ENCODE results near the gene MRLN. TPM values are rescaled to one million over a fixed set of nuclear protein-coding genes. Genes with fewer than 3 reads are reported as not detected.
A peak's percentile ranks its signal among the peaks of the same experiment; 100 is the strongest.

The MRLN gene
- 1 to 10 TPM in 4 of 6 donors, not detected in 2; 1.3 to 2.1 (median 1.4) TPM for total RNA-seq
- polyA plus RNA-seq = 10 to 100 TPM; 13.3 to 30.5 TPM

- WGBS, 2 donors = 41 to 53% methylated on average over 3 of the region's 3 CpGs
- no peak within 1 kb of the TSS for H3K4me3 ChIP-seq
- H3K9me3 ChIP-seq = no peaks in the 10 kb centered on the region
- FAIRE-seq (no peak), ATAC-seq (peak in 2 of 4 donors; percentile 58 to 64), DNase-seq (no peak)
- H3K27ac ChIP-seq = no peak within 1 kb of the TSS
- H3K4me1 ChIP-seq = peaks cover 0 to 3% (median 0%) of the 10 kb centered on the region in 3 donors
- no peak for TF ChIP-seq CTCF (IDR thresholded peaks at IDR 0.05)
- H3K36me3 ChIP-seq = no peaks in the 10 kb centered on the region
- intact Hi-C loops (cut with DNase I) = no loop called here
- H3K27me3 ChIP-seq = no peaks in the 10 kb centered on the region
Measured at GRCh38 chr10:59753267-59753666, at the start of gene MRLN. Gene MRLN, minus strand, starts transcription at chr10:59753455.

GRCh38 chr10:59801171-59801570, 47.9 kb upstream of the MRLN start:
- WGBS, 2 donors = 72 to 84% methylated on average over 2 of the region's 2 CpGs
- intact Hi-C loops (cut with DNase I) = no loop called here
- Histone ChIP-seq H3K36me3 (peaks cover 4 to 29% (median 17%) of the 10 kb centered on the region in 3 donors), H3K27ac (no peak overlapping the region), H3K4me1 (no peaks in the 10 kb centered on the region), H3K4me3 (no peak overlapping the region), H3K9me3 (no peaks in the 10 kb centered on the region), H3K27me3 (no peaks in the 10 kb centered on the region)
- TF ChIP-seq CTCF (IDR thresholded peaks at IDR 0.05) = no peak
- no peak for DNase-seq
- FAIRE-seq = no peak
- ATAC-seq = no peak

GRCh38 chr10:59799421-59799820, 46.2 kb upstream of the MRLN start:
- Histone ChIP-seq H3K4me3 (no peak overlapping the region), H3K9me3 (no peaks in the 10 kb centered on the region), H3K27me3 (no peaks in the 10 kb centered on the region), H3K27ac (no peak overlapping the region), H3K36me3 (peaks cover 0 to 13% (median 11%) of the 10 kb centered on the region in 3 donors), H3K4me1 (no peaks in the 10 kb centered on the region)
- intact Hi-C loops (cut with DNase I) = no loop called here
- TF ChIP-seq CTCF (IDR thresholded peaks at IDR 0.05) = no peak
- DNase-seq (no peak), ATAC-seq (no peak), FAIRE-seq (no peak)
- WGBS, 2 donors = 90 to 92% methylated on average over 1 of the region's 1 CpG

GRCh38 chr10:59793919-59794318, 40.7 kb upstream of the MRLN start:
- H3K27ac ChIP-seq = no peak overlapping the region
- no peak for TF ChIP-seq CTCF (IDR thresholded peaks at IDR 0.05)
- no peaks in the 10 kb centered on the region for H3K4me1 ChIP-seq
- intact Hi-C loops (cut with DNase I) = no loop called here
- DNase-seq (no peak), ATAC-seq (no peak), FAIRE-seq (no peak)
- H3K36me3 ChIP-seq = peaks cover 0 to 31% (median 23%) of the 10 kb centered on the region in 3 donors
- no peak overlapping the region for H3K4me3 ChIP-seq
- no peaks in the 10 kb centered on the region for H3K9me3 ChIP-seq
- WGBS, 2 donors = 74 to 78% methylated on average over 2 of the region's 2 CpGs
- H3K27me3 ChIP-seq = no peaks in the 10 kb centered on the region

GRCh38 chr10:59792812-59793211, 39.6 kb upstream of the MRLN start:
- Histone ChIP-seq H3K36me3 (peaks cover 0 to 31% (median 23%) of the 10 kb centered on the region in 3 donors), H3K9me3 (no peaks in the 10 kb centered on the region), H3K27ac (no peak overlapping the region), H3K4me1 (no peaks in the 10 kb centered on the region), H3K27me3 (no peaks in the 10 kb centered on the region), H3K4me3 (no peak overlapping the region)
- no peak for TF ChIP-seq CTCF (IDR thresholded peaks at IDR 0.05)
- 82 to 86% methylated on average over 13 of the region's 13 CpGs for WGBS, 2 donors
- intact Hi-C loops (cut with DNase I) = no loop called here
- DNase-seq (no peak), FAIRE-seq (no peak), ATAC-seq (no peak)

All from pancreas (tissue), 10 donors.